KMS-11 (cell line): ENCODE measurements around the gene EBF4.

Source experiments
- H2AFZ ChIP-seq: fragments of 200-600 bp; sonication (generic); 2 replicates; pipeline ENCODE4 v1.6.1; 2016; ENCODE audit warnings: antibody characterized with exemption, mixed run types, low read depth
- H3K27ac ChIP-seq: fragments of 200-600 bp; sonication (generic); 2 replicates; pipeline ENCODE4 v1.6.1; 2016; ENCODE audit warnings: mild to moderate bottlenecking, mixed run types
- H3K27me3 ChIP-seq: fragments of 200-600 bp; sonication (generic); 2 replicates; pipeline ENCODE4 v1.6.1; 2017; ENCODE audit warnings: mild to moderate bottlenecking, low read depth, mixed run types, moderate library complexity; ENCODE audit not compliant: insufficient read depth
- H3K36me3 ChIP-seq: fragments of 200-600 bp; sonication (generic); 2 replicates; pipeline ENCODE4 v1.6.1; 2017; ENCODE audit warnings: mild to moderate bottlenecking, mixed run types; ENCODE audit not compliant: insufficient read depth
- H3K4me1 ChIP-seq: fragments of 200-600 bp; sonication (generic); 2 replicates; pipeline ENCODE4 v1.6.1; 2016; ENCODE audit warnings: mild to moderate bottlenecking, low read depth, mixed run types; ENCODE audit not compliant: poor library complexity, severe bottlenecking
- H3K4me2 ChIP-seq: fragments of 200-600 bp; sonication (generic); 2 replicates; pipeline ENCODE4 v1.7.0; 2016; ENCODE audit warnings: mild to moderate bottlenecking, mixed run types
- H3K4me3 ChIP-seq: fragments of 200-600 bp; sonication (generic); IDR thresholded peaks from 2 replicates; pipeline ENCODE4 v1.6.1; 2017; ENCODE audit warnings: low read depth, low read length, mixed read lengths; ENCODE audit not compliant: insufficient read depth
- H3K79me2 ChIP-seq: fragments of 200-600 bp; sonication (generic); 2 replicates; pipeline ENCODE4 v1.6.1; 2016; ENCODE audit warnings: low read depth, mixed run types; ENCODE audit not compliant: insufficient read depth
- H3K9ac ChIP-seq: fragments of 200-600 bp; sonication (generic); 2 replicates; pipeline ENCODE4 v1.6.1; 2016; ENCODE audit warnings: mild to moderate bottlenecking, mixed run types
- H4K20me1 ChIP-seq: fragments of 200-600 bp; sonication (generic); 2 replicates; pipeline ENCODE4 v1.6.1; 2016; ENCODE audit warnings: mild to moderate bottlenecking, mixed run types; ENCODE audit not compliant: insufficient read depth
- TF ChIP-seq, protein P1 (sequence below): fragments of 200-600 bp; sonication (generic); conservative IDR thresholded peaks from 2 replicates; pipeline ENCODE4 v1.6.1; 2017; ENCODE audit warnings: low read depth, mild to moderate bottlenecking, antibody characterized with exemption, low read length, moderate library complexity, mixed read lengths

Gene EBF4

DNA sequence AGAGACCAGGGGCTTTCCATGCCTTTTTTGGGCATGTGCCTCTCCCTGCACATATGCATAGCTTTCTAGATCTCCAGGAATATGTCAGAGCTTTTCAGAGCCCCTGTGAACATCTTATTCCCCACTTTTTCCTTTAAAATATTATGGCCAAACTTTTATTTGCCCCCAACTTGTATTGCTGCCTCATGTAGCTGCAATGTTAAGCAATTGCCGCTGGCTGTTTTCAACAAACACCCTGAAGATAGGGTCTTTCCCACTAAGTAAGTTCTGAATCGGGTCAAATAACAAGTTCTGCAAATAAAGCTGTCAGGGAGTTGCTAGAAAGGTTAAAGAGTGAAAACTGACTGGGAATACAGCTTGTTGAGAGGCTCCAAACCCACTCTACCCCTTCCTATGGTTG lies 42.3 kb downstream of the EBF4 start:
- Histone ChIP-seq H4K20me1 (no peaks in the 10 kb centered on the region), H3K27me3 (no peaks in the 10 kb centered on the region)

DNA sequence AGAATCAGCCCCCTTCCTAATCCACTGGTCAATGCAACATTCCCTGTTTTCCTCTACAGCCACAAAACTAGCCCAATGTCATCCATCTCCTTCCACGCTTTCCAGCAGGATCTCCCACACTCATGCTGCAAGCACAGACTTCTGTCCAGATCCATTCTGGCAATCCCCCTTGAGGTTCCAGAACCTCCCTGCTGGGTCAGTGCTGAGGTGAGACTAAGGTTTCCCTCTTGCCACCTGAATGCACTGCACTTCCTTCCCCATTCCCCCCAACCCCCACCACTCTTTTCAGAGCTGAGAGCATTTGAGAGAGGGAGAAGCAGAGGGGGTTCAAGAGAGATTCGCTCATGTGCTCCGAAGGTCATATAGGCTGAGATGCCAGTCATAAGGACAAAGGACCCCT lies 43.9 kb downstream of the EBF4 start:
- Histone ChIP-seq H3K27me3 (no peaks in the 10 kb centered on the region), H3K79me2 (no peaks in the 10 kb centered on the region), H3K4me2 (no peak overlapping the region), H3K4me3 (no peak overlapping the region), H4K20me1 (no peaks in the 10 kb centered on the region), H3K4me1 (no peaks in the 10 kb centered on the region), H3K9ac (no peak overlapping the region), H3K36me3 (no peaks in the 10 kb centered on the region), H3K27ac (no peak overlapping the region), H2AFZ (no peak overlapping the region)
- TF ChIP-seq, protein P1, sequence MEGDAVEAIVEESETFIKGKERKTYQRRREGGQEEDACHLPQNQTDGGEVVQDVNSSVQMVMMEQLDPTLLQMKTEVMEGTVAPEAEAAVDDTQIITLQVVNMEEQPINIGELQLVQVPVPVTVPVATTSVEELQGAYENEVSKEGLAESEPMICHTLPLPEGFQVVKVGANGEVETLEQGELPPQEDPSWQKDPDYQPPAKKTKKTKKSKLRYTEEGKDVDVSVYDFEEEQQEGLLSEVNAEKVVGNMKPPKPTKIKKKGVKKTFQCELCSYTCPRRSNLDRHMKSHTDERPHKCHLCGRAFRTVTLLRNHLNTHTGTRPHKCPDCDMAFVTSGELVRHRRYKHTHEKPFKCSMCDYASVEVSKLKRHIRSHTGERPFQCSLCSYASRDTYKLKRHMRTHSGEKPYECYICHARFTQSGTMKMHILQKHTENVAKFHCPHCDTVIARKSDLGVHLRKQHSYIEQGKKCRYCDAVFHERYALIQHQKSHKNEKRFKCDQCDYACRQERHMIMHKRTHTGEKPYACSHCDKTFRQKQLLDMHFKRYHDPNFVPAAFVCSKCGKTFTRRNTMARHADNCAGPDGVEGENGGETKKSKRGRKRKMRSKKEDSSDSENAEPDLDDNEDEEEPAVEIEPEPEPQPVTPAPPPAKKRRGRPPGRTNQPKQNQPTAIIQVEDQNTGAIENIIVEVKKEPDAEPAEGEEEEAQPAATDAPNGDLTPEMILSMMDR, result no peak

More for the DNA sequence above, 42.3 kb downstream of the EBF4 start:
- TF ChIP-seq, protein P1, result no peak
- Histone ChIP-seq H2AFZ (no peak overlapping the region), H3K4me2 (no peak overlapping the region), H3K27ac (no peak overlapping the region), H3K79me2 (no peaks in the 10 kb centered on the region), H3K4me1 (no peaks in the 10 kb centered on the region), H3K4me3 (no peak overlapping the region), H3K36me3 (no peaks in the 10 kb centered on the region), H3K9ac (no peak overlapping the region)

DNA sequence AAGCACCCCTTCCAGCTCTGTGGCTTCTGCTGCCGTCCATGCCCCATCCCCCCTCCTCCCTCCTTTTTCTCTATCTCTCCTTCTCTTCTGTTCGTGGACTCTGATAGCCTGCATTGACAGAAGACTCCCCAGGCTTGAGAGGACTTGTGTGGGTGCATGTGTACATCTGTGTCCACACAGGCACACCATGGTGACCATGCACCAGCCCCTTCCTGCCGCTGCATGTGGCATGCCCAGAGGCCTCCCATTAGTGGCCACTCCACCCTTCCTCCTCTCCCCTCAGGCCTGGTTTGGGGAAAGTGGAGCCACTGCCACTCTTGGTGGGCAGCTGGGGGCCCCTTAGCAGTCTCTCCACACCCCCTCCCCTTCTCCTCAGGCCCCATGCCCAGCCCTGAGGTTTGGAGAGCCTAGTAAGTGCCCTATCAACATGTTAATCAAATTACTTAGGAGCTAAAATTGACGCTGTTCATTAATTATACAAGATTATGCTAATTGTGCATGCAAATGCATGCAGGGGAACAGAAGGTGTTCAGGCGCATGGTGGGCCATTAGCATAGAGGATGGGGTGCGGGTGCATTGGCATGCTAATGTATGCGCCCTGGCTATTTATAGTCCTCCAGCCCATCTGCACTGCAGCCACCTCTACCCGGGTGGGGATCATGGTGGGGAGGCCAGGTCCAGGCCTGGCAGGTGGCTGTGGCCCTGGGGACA lies 45.9 kb downstream of the EBF4 start:
- Histone ChIP-seq H4K20me1 (no peaks in the 10 kb centered on the region), H3K27ac (no peak overlapping the region), H2AFZ (no peak overlapping the region), H3K27me3 (no peaks in the 10 kb centered on the region), H3K9ac (no peak overlapping the region), H3K4me3 (no peak overlapping the region), H3K4me2 (no peak overlapping the region), H3K36me3 (no peaks in the 10 kb centered on the region), H3K4me1 (no peaks in the 10 kb centered on the region), H3K79me2 (no peaks in the 10 kb centered on the region)
- TF ChIP-seq, protein P1, result no peak

DNA sequence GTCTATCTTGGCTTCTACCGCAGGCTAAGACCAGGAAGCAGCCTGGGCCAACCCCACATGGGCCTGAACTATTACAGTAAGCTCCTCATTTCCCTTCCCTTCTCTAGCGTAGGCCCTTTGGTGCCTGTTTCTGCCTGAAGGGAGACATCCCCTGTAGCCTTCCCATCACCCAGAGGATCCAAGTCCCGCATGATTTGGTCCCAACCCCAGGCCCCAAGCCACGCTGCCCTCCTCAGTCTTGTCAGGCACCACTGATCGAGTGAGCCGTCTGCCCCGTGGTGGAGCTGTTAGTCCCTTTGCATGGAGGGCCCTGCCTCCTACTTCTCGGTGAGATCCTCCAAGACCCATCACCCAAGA lies 46.4 kb downstream of the EBF4 start:
- Histone ChIP-seq H4K20me1 (no peaks in the 10 kb centered on the region), H3K4me2 (no peak overlapping the region), H3K79me2 (no peaks in the 10 kb centered on the region), H3K36me3 (no peaks in the 10 kb centered on the region), H3K27ac (no peak overlapping the region), H3K27me3 (no peaks in the 10 kb centered on the region), H3K9ac (no peak overlapping the region), H3K4me1 (no peaks in the 10 kb centered on the region), H3K4me3 (no peak overlapping the region), H2AFZ (no peak overlapping the region)
- TF ChIP-seq, protein P1, result no peak
